Fibroblast of the conjunctiva (primary cell): ENCODE data around the gene NRROS.
A peak's percentile ranks its signal among the peaks of the same experiment; 100 is the strongest.
"Not testable (repeated sequence)": the region's sequence is repeated elsewhere in the genome, so short reads cannot be mapped to it uniquely, and the experiment has no call there.

Experiments used
- DNase-seq: peaks from one replicate; pipeline ENCODE4 v3.0.0-alpha.2; 2010; ENCODE audit warnings: low read depth

NRROS gene

DNA sequence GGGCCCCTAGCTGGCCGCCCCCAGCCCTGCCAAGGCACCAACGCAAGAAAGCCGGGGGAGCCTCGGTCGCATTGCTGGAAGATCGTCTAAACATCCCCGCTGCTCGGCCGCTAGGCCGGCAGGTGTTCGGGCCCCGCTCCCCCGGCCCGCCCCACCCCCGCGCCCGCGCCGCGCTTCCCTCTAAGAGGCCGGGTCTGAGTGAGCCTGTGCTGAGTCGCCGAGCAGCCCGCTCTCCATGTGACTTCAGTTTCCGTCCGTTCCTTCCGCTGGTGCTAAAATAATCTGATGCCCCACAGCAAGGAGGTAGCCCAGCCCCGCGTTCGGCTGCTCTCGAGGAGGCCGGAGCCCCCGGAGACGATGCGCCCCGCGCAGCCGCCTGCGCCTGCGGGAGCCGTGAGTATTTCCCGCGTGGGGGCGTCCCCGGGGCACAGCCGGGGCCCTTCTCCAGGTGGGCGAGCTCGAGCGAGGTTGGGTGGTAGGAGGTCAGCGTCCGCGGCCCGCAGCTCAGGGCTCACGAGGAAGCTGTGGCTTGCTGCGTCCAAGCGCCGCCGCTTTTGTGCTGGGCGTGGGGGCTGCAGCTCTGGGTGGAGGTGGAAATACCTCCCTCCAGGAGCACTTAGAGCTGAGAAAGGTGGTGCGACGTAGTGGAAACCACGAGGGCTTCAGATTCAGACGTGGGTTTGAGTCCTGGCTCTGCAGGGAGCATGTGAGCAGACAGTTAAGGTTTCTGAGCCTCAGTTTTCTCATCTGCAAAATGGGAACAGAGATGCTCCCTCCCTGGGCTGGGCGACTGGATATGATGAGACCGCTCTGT is at the start of gene NRROS:
TSS of gene NRROS (plus strand) at position 212 of the 814 bp plus-strand sequence. CDS start 14,846 bp downstream, outside the sequence.
- no peak for DNase-seq

DNA sequence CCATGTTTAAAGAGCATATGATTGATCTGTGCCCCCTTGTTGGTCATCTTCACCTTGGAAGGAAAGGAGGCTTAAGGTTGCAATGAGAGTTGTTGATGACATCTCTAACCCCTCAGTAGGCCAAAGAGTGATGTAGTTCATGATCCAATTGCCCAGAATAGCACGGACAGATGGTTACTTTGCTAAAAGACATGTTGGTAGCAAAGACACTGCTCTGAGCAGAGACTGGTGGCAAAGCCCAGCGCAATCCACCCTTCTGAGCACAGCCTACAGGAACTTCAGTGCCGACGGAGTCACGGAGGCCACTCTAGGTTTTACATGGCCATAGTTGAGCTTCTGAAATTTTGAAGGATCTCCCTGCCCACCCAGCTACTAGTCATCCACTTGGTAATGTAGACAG is 49.2 kb upstream of the NRROS start:
- DNase-seq: no peak

DNA sequence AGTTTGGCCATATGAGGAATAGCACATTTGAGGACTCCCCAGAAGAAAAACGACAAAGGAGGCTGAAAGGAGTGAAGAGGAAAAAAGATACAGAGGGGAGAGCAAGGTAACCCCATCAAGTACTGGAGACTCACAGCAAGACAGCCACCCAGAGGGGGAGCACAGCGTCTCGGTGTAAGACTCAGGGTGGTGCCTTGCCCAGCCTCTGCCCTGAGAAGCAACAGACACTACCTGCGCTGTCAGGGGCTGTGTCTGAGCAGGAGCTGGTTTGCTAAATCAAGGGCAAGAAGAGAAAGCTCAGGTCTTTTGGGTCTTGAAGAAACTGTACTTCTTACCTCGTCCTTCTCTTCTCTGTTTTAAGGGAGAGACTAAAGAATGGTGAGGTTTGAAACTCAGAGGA is 43.1 kb upstream of the NRROS start:
- DNase-seq: no peak

DNA sequence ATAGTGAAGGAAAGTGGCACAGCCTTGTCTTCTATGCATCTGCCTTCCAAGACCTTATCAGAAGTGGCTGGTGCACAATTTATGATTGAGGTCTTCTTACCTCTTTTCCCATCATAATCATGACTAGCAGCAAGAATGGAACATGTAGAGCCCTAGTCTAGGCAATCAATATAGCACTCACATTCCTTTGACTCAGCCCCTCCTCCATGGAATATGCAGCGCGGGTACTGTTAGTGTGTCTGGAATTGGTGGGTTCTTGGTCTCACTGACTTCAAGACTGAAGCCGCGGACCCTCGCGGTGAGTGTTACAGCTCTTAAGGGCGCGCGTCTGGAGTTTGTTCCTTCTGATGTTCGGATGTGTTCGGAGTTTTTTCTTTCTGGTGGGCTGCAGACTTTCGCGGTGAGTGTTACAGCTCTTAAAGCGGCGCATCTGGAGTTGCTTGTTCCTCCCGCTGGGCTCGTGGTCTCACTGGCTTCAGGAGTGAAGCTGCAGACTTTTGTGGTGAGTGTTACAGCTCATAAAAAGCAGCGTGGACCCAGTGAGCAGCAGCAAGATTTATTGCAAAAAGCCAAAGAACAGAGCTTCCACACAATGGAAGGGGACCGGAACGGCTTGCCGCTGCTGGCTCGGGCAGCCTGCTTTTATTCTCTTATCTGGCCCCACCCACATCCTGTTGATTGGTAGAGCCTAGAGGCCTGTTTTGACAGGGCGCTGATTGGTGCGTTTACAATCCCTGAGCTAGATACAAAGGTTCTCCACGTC is 41.3 kb upstream of the NRROS start:
- not testable (repeated sequence) for DNase-seq

DNA sequence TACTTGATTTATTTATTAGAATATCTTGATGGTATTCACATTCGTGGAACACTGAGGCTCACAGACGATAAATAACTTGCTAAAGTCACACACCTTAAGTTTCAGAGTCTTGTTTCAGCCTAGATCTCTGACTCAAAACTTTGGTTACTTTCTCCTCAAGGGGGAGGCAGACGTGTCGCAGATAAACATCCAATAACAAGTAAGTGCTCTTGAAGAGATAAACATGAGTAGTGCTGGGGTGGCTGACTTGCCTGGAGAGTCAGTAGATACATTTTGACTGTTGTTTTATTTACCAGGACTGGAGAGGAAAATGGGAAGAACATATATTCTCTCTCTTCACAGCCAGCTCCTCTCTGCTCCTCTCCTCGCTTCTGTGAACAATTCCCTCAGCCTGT is 39.8 kb upstream of the NRROS start:
- DNase-seq: no peak

DNA sequence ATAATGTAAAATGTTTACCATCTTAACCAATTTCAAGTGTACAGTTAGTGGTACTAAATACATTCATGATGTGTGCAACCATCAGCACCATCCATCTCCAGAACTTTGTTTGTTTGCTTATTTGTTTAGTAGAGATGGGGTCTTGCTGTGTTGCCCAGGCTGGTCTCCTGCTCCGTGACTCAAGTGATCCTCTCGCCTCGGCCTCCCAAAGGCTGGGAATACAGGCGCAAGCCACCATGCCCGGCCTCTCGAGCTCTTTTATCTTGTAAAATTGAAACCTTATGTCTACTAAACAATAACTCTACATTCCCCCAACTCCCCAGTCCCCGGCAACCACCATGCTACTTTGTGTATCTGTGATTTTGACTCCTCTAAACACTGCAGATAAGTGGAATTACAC is 39.1 kb upstream of the NRROS start:
- DNase-seq: no peak

DNA sequence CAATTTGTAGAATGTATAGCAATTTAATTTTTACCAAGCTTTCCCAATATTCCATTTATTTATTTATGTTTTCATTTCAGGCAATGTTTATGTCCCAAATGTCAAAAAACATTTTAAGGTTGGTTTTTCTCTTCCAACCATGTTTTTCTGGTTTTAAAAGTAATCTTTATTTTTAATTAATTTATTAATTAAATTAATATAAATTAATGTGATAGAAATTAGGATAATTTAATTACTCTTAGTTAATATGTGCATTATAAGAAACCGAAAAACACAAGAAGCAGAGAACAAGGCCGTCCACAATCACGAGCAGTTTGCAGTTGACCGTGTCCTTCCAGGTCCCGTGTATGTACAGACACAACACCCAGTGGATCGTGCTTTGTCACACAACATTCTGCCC is 36.8 kb upstream of the NRROS start:
- DNase-seq: no peak

DNA sequence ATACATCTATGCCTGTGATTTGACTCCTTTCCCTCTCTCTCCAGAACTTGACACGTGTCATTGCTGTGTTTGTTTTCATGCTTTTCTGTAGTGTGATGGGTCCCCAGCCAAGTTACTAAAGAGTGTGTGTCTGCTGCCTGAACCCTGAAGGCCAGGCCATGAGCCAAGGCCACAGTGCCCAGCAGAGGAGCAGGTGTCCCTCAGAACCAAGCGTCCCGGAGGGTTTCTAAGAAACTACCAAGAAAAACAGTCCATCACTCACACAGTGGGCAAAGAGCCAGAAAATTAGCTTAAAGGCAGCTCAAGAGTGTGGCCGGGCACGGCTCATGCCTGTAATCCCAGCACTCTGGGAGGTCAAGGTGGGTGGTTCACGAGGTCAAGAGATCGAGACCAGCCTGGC is 35.8 kb upstream of the NRROS start:
- DNase-seq: no peak

DNA sequence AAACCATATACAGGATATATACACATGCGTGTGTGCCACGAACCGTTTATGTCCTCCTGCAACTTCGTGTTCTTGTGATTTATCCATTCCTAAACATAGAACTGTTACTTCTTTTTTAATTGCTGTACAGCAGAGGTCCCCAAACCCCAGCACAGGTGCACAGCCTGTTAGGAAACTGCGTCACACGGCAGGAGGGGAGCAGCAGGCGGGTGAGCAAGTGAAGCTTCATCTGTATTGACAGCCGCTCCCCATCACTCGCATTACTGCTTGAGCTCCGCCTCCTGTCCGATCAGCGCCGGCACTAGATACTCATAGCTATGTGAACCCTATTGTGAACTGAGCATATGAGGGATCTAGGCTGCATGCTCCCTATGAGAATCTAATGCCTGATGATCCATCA is 34.9 kb upstream of the NRROS start:
- no peak for DNase-seq

DNA sequence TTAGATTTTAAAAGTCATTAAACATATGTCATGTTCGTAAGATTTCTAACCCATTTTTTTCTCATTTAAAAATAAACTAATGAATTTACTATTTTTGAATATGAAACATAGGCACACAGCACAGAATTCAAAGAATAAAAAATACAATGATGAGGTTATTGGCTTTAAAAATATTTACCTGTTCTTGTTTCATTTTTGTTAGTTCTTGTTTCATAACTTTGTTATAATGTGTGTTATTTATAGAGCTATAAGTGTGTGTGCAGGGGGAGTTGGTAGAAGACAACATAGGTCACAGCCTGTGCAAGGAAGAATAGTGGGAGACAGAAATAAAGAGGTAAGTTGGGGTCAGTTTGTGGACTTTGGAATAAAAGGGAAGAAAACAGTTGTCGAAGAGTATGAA is 30.8 kb upstream of the NRROS start:
- no peak for DNase-seq

DNA sequence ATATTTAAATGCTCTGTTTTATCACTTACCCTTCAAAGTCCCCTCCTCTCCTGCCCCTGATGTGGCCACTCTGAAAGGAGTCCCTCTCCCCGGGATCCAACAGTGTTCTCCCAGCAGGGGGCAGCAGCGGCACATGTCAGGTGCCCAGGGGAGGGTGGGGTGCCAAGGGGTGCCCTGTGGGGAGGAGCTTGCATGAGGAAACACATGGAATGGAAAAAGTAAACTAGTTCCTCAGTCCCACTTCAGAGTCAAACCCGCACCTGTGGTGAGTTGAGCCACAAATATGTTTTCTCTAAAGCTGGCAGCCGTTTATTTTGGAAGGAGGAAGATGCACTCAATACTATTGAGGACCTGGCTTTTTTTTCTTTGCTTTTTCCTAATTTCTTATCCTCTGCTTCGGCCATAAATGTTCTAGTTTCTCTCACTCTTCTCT is 30.1 kb upstream of the NRROS start:
- DNase-seq: peak; percentile 75

DNA sequence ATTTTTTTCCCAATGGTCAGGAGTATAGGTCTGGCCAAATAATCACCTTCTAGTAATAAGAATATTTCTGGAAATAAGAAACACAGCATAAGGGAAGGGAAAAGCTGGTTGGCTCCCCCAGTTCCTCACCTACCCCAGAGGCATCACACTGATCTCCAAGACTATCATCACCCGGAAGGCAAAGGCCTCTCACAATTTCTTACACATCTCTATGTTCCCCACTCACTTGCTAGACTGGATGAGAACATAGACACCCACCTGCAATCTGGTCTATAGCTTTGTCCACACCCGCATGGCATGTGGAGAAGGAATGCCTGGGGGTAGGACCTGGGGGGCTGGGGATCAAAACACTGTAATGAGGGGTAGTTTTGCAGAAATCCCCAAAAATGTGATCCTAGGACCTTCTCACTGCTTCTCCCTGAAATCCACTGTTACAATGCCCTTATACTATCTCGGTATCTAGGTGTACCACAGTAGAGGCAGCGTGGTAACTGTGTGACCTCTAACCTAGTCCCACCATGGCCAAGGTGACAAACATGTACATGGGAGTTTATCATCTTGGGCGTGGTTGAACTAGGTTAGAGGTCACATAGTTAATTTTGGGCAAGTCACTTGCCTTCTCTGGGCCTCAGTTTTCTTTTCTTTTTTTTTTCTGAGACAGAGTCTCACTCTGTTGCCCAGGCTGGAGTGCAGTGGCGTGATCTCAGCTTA is 29.5 kb upstream of the NRROS start:
- DNase-seq: no peak

DNA sequence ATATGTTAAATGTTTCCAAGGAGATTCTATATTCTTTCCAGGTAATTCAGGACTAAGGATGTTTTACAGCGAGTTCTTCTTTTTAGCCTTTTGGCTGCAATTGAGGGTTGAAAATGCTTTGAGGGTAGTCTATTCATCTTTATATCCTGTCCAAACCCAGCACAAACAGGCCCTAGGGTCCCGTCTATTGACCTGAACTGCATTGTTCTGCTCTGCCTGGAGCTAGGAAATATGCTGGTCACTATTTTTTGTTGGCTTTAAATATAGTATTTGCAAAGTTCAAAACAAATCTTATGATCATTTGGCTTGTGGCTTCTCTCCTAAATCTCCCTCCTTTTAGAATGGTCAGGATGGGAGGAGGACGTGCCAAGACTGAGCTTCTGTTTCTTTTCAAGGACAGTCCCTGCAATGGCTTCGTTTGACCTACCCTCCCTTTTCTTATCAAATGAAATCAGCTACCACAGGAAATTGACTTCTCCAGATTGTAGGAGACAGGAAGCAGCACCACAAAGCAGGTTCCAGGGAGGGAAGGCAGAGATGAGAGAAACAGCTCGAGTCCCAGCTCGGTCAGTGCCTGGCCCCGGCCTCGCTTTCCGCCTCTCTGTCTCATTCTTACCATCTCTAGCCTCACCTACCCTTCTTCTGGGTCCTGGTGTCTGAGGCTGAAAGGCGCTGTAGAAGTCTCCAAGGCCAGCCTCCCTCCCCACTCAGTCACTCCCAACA is 27.6 kb upstream of the NRROS start:
- no peak for DNase-seq

DNA sequence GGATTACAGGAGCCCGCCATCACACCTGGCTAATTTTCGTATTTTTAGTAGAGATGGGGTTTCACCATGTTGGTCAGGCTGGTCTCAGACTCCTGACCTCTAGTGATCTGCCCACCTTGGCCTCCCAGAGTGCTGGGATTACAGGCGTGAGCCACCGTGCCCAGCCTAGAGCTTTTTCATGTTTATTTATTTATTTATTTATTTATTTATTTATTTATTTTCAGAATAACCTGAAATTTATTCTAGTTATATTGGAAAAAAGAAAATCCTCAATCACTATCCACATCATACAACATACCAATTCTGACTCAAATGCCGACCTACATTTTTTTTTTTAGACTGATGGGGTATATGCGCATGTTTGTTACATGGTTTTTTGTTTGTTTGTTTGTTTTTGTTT is 24.3 kb upstream of the NRROS start:
- not testable (repeated sequence) for DNase-seq

DNA sequence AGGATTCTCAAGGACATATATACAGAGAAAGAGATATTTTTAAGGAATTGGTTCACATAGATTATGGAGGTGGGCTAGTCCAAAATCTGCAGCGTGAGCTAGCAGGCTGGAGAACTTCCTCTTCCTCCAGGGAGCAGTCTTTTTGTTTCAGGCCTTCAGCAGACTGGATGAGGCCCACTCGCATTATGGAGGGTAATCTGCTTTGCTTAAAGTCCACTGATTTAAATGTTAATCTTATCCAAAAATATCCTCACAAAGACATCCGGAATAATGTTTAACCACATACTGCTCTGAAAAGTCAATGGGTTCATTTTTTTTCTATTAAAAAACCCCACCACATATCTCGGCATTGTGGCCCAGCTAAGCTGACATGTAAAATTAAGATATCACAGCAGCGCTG is 22.2 kb upstream of the NRROS start:
- no peak for DNase-seq

DNA sequence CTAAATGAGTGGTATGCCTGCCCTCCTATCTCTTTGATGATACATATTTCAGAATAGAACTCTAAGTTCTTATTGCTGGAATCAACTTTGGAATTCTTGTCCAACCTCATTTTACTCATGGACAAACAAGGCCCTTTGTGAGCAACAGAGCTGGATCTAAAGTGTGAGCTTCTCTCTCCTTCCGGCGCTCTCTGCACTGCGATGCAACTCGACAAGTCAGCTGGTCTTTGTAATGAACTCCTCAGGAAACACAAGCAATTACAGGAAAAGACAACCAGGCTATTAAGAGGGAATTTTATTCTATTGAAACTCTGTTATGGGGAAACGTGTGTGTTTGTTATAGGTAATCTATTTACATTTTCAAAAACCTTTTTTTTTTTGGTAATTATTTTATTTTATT is 20.3 kb upstream of the NRROS start:
- DNase-seq: no peak

DNA sequence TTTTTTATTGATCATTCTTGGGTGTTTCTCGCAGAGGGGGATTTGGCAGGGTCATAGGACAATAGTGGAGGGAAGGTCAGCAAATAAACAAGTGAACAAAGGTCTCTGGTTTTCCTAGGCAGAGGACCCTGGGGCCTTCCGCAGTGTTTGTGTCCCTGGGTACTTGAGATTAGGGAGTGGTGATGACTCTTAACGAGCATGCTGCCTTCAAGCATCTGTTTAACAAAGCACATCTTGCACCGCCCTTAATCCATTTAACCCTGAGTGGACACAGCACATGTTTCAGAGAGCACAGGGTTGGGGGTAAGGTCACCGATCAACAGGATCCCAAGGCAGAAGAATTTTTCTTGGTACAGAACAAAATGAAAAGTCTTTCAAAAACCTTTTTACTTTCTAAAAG is 19.9 kb upstream of the NRROS start:
- DNase-seq: not testable (repeated sequence)

DNA sequence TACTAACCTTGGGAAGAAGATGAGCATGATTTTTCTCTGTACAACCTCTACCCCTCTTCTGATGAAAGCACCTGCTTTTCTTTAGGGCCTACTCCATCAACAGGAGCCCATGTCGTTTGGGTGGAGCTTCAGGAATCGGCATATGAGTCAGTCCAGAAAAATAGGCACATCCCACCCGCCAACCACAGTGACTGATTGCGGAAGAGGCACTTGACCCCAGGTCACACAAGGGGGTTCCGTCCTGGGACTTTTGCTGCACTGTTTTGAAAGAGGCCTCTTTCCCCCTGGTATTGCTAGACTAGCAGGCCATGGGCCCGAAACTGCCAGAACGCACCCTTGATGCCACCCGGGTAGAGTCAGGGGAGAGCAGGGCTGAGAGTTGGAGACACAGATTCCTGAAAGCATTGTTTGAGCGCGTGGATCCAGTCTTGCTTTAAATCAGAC is 19.3 kb upstream of the NRROS start:
- no peak for DNase-seq

DNA sequence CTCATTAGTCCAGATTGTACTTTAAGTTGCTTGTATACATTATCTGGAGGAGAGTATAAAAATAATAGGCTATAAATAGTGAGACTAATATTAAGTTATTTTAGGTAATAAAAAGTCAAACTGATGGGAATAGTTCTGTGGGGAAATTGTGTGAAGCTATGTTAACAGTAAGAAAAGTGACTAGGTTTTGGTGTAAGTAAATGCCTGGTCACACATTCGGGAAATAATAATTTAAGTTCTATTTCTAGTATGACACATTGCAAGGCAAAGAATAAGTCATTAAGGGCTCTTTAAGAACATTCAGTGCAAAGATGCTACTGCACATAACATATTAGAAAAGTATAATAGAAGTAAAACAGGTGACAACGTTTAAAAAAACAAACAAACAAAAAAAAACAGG is 18.8 kb upstream of the NRROS start:
- DNase-seq: no peak

DNA sequence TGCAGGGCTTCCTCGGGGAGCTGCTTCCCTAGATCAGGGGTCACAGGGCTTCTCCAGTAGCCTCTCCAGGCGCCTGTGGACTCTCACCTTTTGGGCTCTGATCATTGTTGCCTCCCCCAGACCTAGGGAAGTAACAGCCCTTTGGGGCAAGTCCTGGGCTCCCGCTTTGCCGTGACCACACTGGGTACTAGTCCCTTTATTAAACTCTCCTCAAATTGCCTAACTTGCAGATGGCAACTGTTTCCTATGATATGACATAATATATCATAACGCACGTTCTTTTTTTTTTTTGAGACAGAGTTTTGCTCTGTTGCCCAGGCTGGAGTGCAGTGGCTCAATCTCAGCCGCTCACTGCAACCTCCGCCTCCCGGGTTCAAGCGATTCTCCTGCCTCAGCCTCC is 17.9 kb upstream of the NRROS start:
- no peak for DNase-seq

DNA sequence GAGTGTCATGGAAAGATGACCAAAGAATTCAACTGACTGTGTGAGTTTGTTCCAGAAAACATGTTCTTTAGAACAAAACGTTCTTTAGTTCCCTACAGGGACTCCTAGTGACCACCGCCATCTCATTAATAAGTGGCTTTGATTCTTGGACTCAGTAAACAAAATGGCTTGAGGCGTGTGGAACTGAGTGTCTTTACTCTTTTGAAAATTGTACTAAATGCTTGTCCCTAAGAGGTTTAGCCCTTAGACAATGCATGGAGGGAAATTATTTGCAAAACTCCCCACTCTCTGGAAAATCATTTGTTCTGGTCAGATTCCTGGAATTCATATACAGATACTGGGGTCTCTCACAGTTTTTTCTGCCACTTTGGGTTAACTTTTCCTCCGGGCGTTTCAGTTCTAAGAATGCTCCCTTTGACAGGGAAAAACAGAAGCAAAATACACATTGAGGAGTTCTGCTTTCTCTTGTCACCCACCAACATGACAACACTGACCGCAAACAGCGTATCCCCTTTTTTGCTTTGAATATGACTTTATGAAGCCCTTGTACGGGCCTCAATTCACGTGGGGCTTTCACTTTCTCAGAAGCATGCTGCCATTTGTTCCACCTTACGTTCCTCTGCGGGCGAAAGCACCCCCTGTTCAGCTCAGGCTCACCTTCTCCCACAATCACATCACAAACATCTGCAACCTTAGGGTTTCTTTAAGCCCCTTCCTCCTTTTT is 15.3 kb upstream of the NRROS start:
- no peak for DNase-seq
